Right renal cortex interstitium (tissue), 3 donors: ENCODE measurements around the gene SUN5. TPM values are rescaled to one million over a fixed set of nuclear protein-coding genes. Genes with fewer than 3 reads are reported as not detected.

Source experiments
- DNase-seq, 3 donors: peaks; one replicate each; pipeline ENCODE4 v3.0.0-alpha.2; 2013; ENCODE audit warnings: low read depth in 3 of 3, low spot score in 2 of 3
- polyA plus RNA-seq, 3 donors: library from polyadenylated mRNA; unstranded; fragments of 120-200 nt; gene quantifications; one replicate each; pipeline ENCODE4 v1.2.1, GENCODE V29; 2013; ENCODE audit not compliant: insufficient read length in 3 of 3

The SUN5 gene
- polyA plus RNA-seq, 3 donors: not detected

GRCh38 chr20:33026779-33027759 lies 22.8 kb upstream of the SUN5 start:
- DNase-seq: no peak

GRCh38 chr20:33026072-33026778 lies 22.0 kb upstream of the SUN5 start:
- DNase-seq: no peak

GRCh38 chr20:33025318-33025876 lies 21.2 kb upstream of the SUN5 start:
- no peak for DNase-seq

GRCh38 chr20:33024609-33025317 lies 20.5 kb upstream of the SUN5 start:
- no peak for DNase-seq

- DNase-seq: no peak
Observed at GRCh38 chr20:33024243-33024560, 20.0 kb upstream of the SUN5 start.

GRCh38 chr20:33023439-33024242 lies 19.4 kb upstream of the SUN5 start:
- DNase-seq: no peak

GRCh38 chr20:33022694-33023438 lies 18.6 kb upstream of the SUN5 start:
- no peak for DNase-seq

- no peak for DNase-seq
Observed at GRCh38 chr20:33022289-33022688, 18.1 kb upstream of the SUN5 start.

- DNase-seq: no peak
Observed at GRCh38 chr20:33021879-33022278, 17.6 kb upstream of the SUN5 start.

- DNase-seq: no peak
Observed at GRCh38 chr20:33020278-33021161, 16.3 kb upstream of the SUN5 start.

- DNase-seq: no peak
Observed at GRCh38 chr20:33019465-33020277, 15.4 kb upstream of the SUN5 start.

- DNase-seq: no peak
Observed at GRCh38 chr20:33018169-33018931, 14.1 kb upstream of the SUN5 start.

GRCh38 chr20:33017542-33017941 lies 13.3 kb upstream of the SUN5 start:
- no peak for DNase-seq

GRCh38 chr20:33016581-33017109 lies 12.4 kb upstream of the SUN5 start:
- DNase-seq: no peak

- DNase-seq: no peak
Observed at GRCh38 chr20:33015700-33016580, 11.7 kb upstream of the SUN5 start.

GRCh38 chr20:33015114-33015484 lies 10.9 kb upstream of the SUN5 start:
- DNase-seq: no peak
